ENCODE results near the gene ELFN1. TPM values are rescaled to one million over a fixed set of nuclear protein-coding genes. Genes with fewer than 3 reads are reported as not detected.

ELFN1 gene
- total and polyA plus RNA-seq, 9 of the 15 experiments (the other 6 are each of a cell fraction or from before 2014, with no cell fraction given): 0.04 to 0.64 (median 0.18) TPM; not detected in 2

- TF ChIP-seq KAT7 (CRISPR knock-in tag; IDR thresholded peaks at IDR 0.05; ENCODE audit: borderline replicate concordance): no peak
Measured at GRCh38 chr7:1713502-1714484, 43.7 kb downstream of the ELFN1 start (continued).

GRCh38 chr7:1714583-1715330 is 44.7 kb downstream of the ELFN1 start:
- Histone ChIP-seq H3K9me1 (ENCODE audit: control insufficient read depth, insufficient read depth, low read length) (no peaks in the 10 kb centered on the region), H3K4me2 (ENCODE audit: insufficient read depth, low read length) (no peak overlapping the region), H3K4me3 (no peak overlapping the region), H3K4me1 (replicated peaks in 1 of 2; ENCODE audit: control insufficient read depth in 2 of 2, insufficient read depth in 2 of 2, low read length in 2 of 2) (peaks cover 4 to 29% of the 10 kb centered on the region in 2 experiments; a peak in 2 of 5 replicates), H3K36me3 (ENCODE audit: control insufficient read depth, insufficient read depth, low read length) (no peaks in the 10 kb centered on the region), H2AFZ (ENCODE audit: low read depth, low read length) (no peak overlapping the region), H3K27ac (ENCODE audit: extremely low read depth, low read depth, low read length) (no peak overlapping the region), H3K27me3 (ENCODE audit: control insufficient read depth in 2 of 2, insufficient read depth in 2 of 2, low read length in 2 of 2) (peaks cover 9 to 46% of the 10 kb centered on the region in 2 experiments; a peak in 4 of 5 replicates), H4K20me1 (replicated peaks; ENCODE audit: control insufficient read depth, insufficient read depth, low read length) (no peaks in the 10 kb centered on the region; the same call in 1 of the 2 replicates), H3K9me3 (replicated peaks; ENCODE audit: control insufficient read depth, insufficient read depth, low read depth, low read length) (peaks cover under 1% of the 10 kb centered on the region), H3K79me2 (ENCODE audit: control insufficient read depth, insufficient read depth, low read length) (no peaks in the 10 kb centered on the region), H3K9ac (ENCODE audit: insufficient read depth in 1 of 2, low read depth in 2 of 2, low read length in 2 of 2) (no peak overlapping the region)
- 20% methylated on average over 11 of the region's 11 CpGs for WGBS (ENCODE audit: insufficient coverage, low coverage, missing lambda C conversion rate)
- no peak for DNase-seq (ENCODE audit: extremely low read depth in 1 of 4, low spot score in 3 of 4)
- ATAC-seq: no peak
- BruUV-seq (replicated peaks): no TSS peak
- CTCF ChIA-PET (ENCODE audit: low intra/inter-chr PET ratio): no interaction called here
- in situ Hi-C loops (cut with MboI) (no loop called here), intact Hi-C loops (cut with micrococcal nuclease) (no loop called here)
- no peak for FAIRE-seq
- POLR2A ChIA-PET: interaction anchor here (0.6 to 1.1 kb wide), 3 partner anchors 9 to 111 kb away, joined by 3 read pairs; no protein-coding TSS in a partner anchor
- TF ChIP-seq MAX (CRISPR knock-in tag; IDR thresholded peaks at IDR 0.05) (no peak), PTBP1 (IDR thresholded peaks at IDR 0.05; ENCODE audit: low read depth, low read length) (peak; percentile 86; the same call in 1 of the 2 replicates), HLTF (IDR thresholded peaks at IDR 0.05) (peak; percentile 99), CBFA2T3 (IDR thresholded peaks at IDR 0.05) (no peak), BCOR (IDR thresholded peaks at IDR 0.05) (peak; percentile 91), SRSF3 (IDR thresholded peaks at IDR 0.05; ENCODE audit: insufficient read depth, low read length) (no peak), CBX3 (IDR thresholded peaks at IDR 0.05; ENCODE audit: borderline replicate concordance in 1 of 2, low read length in 2 of 2) (peak in 1 of 2 experiments; percentile 58; a peak in 1 of 3 replicates), SMARCA5 (IDR thresholded peaks at IDR 0.05) (peak; percentile 85; the same call in 1 of the 2 replicates), ZNF316 (IDR thresholded peaks at IDR 0.05) (peak; percentile 73), NR2C2 (CRISPR knock-in tag; IDR thresholded peaks at IDR 0.05) (no peak), NR2C2 (tag; IDR thresholded peaks at IDR 0.05) (no peak), RCOR1 (IDR thresholded peaks at IDR 0.05; ENCODE audit: borderline replicate concordance in 1 of 2, low read depth in 2 of 2, low read length in 2 of 2) (peak; percentile 42 to 71; a peak in 1 of 4 replicates), NCOA6 (IDR thresholded peaks at IDR 0.05) (no peak), RBM25 (IDR thresholded peaks at IDR 0.05; ENCODE audit: low read depth, low read length, severe bottlenecking) (peak; percentile 94), CXXC5 (CRISPR knock-in tag; IDR thresholded peaks at IDR 0.05) (no peak), DEAF1 (CRISPR knock-in tag; IDR thresholded peaks at IDR 0.05) (no peak), MAFG (tag; conservative IDR thresholded peaks at IDR 0.05) (peak; percentile 28; the same call in 1 of the 2 replicates), MAFF (IDR thresholded peaks at IDR 0.05; ENCODE audit: low read length) (peak; percentile 29; the same call in 1 of the 2 replicates)
